Brain microvascular endothelial cell (primary cell): ENCODE data around the gene GRM8.

Experiments
- DNase-seq: peaks from one replicate; pipeline ENCODE4 v3.0.0-alpha.2; 2020
- H3K27ac ChIP-seq: fragments of 250-450 bp; sonication (Bioruptor Pico); 2 replicates; pipeline ENCODE4 v1.5.1; 2020; ENCODE audit warnings: mild to moderate bottlenecking, moderate library complexity
- H3K27me3 ChIP-seq: fragments of 250-450 bp; sonication (Bioruptor Pico); replicated peaks from 2 replicates; pipeline ENCODE4 v1.5.1; 2020; ENCODE audit warnings: mild to moderate bottlenecking
- H3K36me3 ChIP-seq: fragments of 250-450 bp; sonication (Bioruptor Pico); replicated peaks from 2 replicates; pipeline ENCODE4 v1.5.1; 2020; ENCODE audit warnings: mild to moderate bottlenecking
- H3K4me3 ChIP-seq: 2 replicates; pipeline ENCODE4 v1.5.1; 2011; ENCODE audit warnings: low read depth, mild to moderate bottlenecking, control low read depth, low read length, moderate library complexity
- in situ Hi-C: cut with HindIII; loops from 2 replicates; pipeline ENCODE4 v1.10.0; 2017; ENCODE audit warnings: low sequenced_read_pairs, low pct_ligation_motif_present
- TF ChIP-seq, protein P1 (sequence below): IDR thresholded peaks from 2 replicates; pipeline ENCODE4 v1.5.1; 2011; ENCODE audit warnings: low read depth, mild to moderate bottlenecking, moderate library complexity, low read length, control low read depth, inconsistent platforms; ENCODE audit errors: missing control alignments

The GRM8 gene

GRCh38 chr7:127057918-127058317 lies 194.8 kb downstream of the GRM8 start:
- no peak overlapping the region for H3K27ac ChIP-seq
- in situ Hi-C loops: no loop called here
- H3K36me3 ChIP-seq: no peaks in the 10 kb centered on the region
- TF ChIP-seq, protein P1, sequence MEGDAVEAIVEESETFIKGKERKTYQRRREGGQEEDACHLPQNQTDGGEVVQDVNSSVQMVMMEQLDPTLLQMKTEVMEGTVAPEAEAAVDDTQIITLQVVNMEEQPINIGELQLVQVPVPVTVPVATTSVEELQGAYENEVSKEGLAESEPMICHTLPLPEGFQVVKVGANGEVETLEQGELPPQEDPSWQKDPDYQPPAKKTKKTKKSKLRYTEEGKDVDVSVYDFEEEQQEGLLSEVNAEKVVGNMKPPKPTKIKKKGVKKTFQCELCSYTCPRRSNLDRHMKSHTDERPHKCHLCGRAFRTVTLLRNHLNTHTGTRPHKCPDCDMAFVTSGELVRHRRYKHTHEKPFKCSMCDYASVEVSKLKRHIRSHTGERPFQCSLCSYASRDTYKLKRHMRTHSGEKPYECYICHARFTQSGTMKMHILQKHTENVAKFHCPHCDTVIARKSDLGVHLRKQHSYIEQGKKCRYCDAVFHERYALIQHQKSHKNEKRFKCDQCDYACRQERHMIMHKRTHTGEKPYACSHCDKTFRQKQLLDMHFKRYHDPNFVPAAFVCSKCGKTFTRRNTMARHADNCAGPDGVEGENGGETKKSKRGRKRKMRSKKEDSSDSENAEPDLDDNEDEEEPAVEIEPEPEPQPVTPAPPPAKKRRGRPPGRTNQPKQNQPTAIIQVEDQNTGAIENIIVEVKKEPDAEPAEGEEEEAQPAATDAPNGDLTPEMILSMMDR: no peak
- H3K27me3 ChIP-seq: no peaks in the 10 kb centered on the region
- DNase-seq: no peak
- no peak overlapping the region for H3K4me3 ChIP-seq

DNA sequence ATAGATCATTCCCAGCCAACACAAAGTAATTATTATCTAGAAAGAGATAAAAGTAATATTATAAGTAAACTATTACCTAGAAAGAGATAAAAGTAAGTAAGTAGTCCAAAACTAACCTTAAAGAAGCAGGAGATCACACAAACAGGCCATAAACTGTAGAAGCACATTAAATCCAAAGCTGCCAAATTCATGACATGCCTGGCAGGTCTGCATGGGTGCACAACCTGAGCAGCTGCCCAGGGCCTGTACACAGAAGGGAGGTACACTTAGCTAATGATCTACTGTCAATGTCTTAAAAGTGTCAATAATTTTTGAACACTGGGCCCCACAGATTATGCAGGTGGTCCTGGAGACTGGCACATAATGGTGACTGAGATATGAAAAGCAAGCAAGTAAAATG lies 196.5 kb downstream of the GRM8 start:
- Histone ChIP-seq H3K4me3 (no peak overlapping the region), H3K27ac (no peak overlapping the region), H3K36me3 (no peaks in the 10 kb centered on the region), H3K27me3 (no peaks in the 10 kb centered on the region)
- TF ChIP-seq, protein P1: no peak
- no peak for DNase-seq
- in situ Hi-C loops: no loop called here

DNA sequence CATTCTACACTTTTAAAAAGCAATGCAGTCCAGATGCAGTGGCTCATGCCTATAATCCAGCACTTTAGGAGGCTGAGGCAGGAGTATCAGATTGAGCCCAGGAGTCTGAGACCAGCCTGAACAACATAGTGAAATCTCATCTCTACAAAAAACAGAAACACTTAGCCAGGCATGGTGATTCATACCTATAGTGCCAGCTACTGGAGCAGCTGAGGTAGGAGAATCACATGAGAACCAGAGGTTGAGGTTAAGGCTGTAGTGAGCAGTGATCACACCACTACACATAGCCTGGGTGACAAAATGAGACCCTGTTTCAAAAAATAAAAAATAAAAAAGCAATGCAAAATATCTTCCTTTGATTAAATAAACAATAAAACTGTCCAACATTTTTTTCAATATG lies 205.2 kb downstream of the GRM8 start:
- in situ Hi-C loops: no loop called here
- Histone ChIP-seq H3K27ac (no peak overlapping the region), H3K27me3 (no peaks in the 10 kb centered on the region), H3K4me3 (no peak overlapping the region), H3K36me3 (no peaks in the 10 kb centered on the region)
- TF ChIP-seq, protein P1: no peak
- no peak for DNase-seq

DNA sequence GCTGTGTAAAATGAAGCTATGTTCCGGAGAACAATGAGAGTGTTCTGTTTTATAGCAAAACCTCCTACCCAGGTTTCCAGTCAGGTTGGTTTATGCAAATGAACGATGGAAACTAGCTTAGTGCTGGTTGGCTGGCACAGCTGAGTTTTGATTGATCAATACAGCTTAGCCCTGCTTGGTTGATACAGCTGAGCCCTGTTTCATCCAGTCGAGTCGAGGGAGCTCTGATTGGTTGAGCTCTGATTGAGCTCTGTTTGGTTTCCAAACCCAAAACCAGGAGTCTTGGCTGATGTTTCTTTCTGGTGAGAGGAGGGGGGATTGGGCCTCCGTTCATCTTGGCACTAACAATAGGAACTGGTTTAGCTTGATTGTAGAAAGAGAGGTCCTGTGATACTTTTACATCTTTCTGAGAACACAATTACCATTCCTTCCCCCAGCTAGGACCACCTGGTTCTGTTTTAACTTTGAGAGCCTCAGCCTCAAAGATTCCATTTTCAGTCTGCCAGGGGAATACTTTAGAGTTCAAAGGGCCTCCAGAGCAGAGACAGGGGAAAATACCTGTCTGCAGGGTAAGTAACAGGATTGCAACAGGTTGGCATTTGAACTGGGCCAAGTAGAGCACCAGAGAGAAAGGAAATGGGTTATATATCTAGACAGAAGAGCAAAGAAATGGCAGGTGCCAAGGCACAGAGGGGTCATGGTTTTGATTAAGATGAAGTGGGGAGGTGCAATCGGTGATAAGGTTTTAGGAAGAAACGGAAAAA lies 210.9 kb downstream of the GRM8 start:
- TF ChIP-seq, protein P1: no peak
- Histone ChIP-seq H3K36me3 (no peaks in the 10 kb centered on the region), H3K4me3 (no peak overlapping the region), H3K27me3 (no peaks in the 10 kb centered on the region), H3K27ac (no peak overlapping the region)
- in situ Hi-C loops: no loop called here
- DNase-seq: no peak

- no peak for DNase-seq
- in situ Hi-C loops: no loop called here
- no peaks in the 10 kb centered on the region for H3K36me3 ChIP-seq
- TF ChIP-seq, protein P1: no peak
- H3K27me3 ChIP-seq: no peaks in the 10 kb centered on the region
- no peak overlapping the region for H3K4me3 ChIP-seq
- no peak overlapping the region for H3K27ac ChIP-seq
These were observed 212.7 kb downstream of the GRM8 start for GRCh38 chr7:127040042-127040441.

- Histone ChIP-seq H3K36me3 (no peaks in the 10 kb centered on the region), H3K27me3 (no peaks in the 10 kb centered on the region), H3K4me3 (no peak overlapping the region), H3K27ac (no peak overlapping the region)
- in situ Hi-C loops: no loop called here
- no peak for DNase-seq
- TF ChIP-seq, protein P1: no peak
These were observed 213.2 kb downstream of the GRM8 start for GRCh38 chr7:127039541-127039940.
